Measurements from ENCODE around the gene CSTPP1.

DNA sequence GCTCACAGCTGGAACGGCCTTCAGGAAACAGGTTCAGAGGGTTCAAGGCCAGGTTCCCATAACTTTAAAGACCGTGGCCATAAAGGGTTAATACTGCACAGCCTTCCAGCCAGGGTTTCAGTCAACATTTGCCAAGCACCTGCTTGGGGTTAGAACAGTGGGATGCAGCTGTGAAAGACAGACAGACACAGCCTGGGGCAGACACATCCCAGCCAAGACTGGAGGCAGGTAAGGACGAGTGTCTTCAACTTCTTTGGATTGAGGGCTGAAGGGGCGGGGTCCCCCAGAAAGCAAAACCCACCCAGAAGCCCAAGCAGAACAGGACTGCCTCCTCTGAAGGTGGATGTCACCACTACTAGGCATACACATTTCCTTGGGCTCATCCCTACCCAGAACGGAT, 225.9 kb downstream of the CSTPP1 start:
- TF ChIP-seq YY1 (IDR thresholded peaks at IDR 0.05; ENCODE audit: insufficient read depth, insufficient read length) = no peak
- no peak for TF ChIP-seq ZNF274 (IDR thresholded peaks at IDR 0.05; ENCODE audit: low read depth, low read length)
- no peak for TF ChIP-seq SUZ12 (IDR thresholded peaks at IDR 0.05; ENCODE audit: extremely low read depth, insufficient read depth, insufficient read length)
